Endothelial cell (in vitro differentiated cells): ENCODE results near the gene DCBLD2. TPM values are rescaled to one million over a fixed set of nuclear protein-coding genes. Genes with fewer than 3 reads are reported as not detected.

Experiments used
- DNase-seq: peaks from one replicate; pipeline ENCODE4 v3.0.0; 2021; ENCODE audit warnings: low spot score
- H3K27ac Mint-ChIP-seq: one replicate; pipeline ENCODE4 v1.8.0; 2021; ENCODE audit warnings: mixed read lengths, inconsistent platforms; ENCODE audit not compliant: unreplicated experiment
- H3K27me3 Mint-ChIP-seq: one replicate; pipeline ENCODE4 v1.8.0; 2021; ENCODE audit warnings: mild to moderate bottlenecking, moderate library complexity, mixed read lengths, inconsistent platforms; ENCODE audit not compliant: unreplicated experiment
- H3K36me3 Mint-ChIP-seq: one replicate; pipeline ENCODE4 v1.8.0; 2021; ENCODE audit warnings: mild to moderate bottlenecking, low read depth, mixed read lengths, inconsistent platforms; ENCODE audit not compliant: unreplicated experiment
- H3K4me1 Mint-ChIP-seq: one replicate; pipeline ENCODE4 v1.8.0; 2021; ENCODE audit warnings: mild to moderate bottlenecking, mixed read lengths, inconsistent platforms; ENCODE audit not compliant: unreplicated experiment
- H3K4me3 Mint-ChIP-seq: one replicate; pipeline ENCODE4 v1.8.0; 2021; ENCODE audit warnings: mild to moderate bottlenecking, mixed read lengths, inconsistent platforms; ENCODE audit not compliant: unreplicated experiment
- H3K9me3 Mint-ChIP-seq: one replicate; pipeline ENCODE4 v1.8.0; 2021; ENCODE audit warnings: mixed read lengths, inconsistent platforms; ENCODE audit not compliant: unreplicated experiment
- total RNA-seq: library from RNA; stranded (reverse); fragmentation: NEBNext Ultra II Directional; extraction: Animal tissue kit (Norgen Biotek cat#: 25700); gene quantifications from one replicate; pipeline ENCODE4 v1.2.1, GENCODE V29; 2021; ENCODE audit not compliant: unreplicated experiment
- TF ChIP-seq, protein P1 (sequence below): fragments of 200-600 bp; sonication (generic); IDR thresholded peaks from one replicate; pipeline ENCODE4 v1.5.0; 2021; ENCODE audit warnings: antibody characterized with exemption; ENCODE audit not compliant: unreplicated experiment

DCBLD2 gene
- total RNA-seq, 1 donor from 2014 or later, result 26.9 TPM

DNA sequence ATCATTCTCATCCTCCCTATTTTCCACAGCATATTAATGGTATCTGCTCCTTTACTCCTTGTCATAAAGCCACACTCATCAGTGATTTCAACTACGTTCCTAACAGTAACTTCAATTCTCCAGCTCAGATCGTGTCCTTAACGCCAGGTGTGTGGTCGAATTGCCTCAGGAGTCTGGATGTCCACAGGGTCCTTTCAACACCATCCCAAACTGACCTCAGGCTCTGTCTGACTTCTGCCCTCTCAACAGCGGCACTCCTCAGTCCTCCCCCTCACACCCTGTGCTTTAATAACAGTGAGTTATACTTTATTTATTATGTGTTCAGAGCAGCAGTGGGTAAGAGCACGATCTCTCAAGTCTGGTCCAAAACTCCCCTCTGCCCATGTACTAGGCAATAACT, 95.9 kb downstream of the DCBLD2 start:
- DNase-seq, result no peak
- peaks cover 17% of the 10 kb centered on the region for H3K36me3 Mint-ChIP-seq
- H3K4me1 Mint-ChIP-seq, result no peaks in the 10 kb centered on the region
- no peaks in the 10 kb centered on the region for H3K27me3 Mint-ChIP-seq
- no peak overlapping the region for H3K4me3 Mint-ChIP-seq
- TF ChIP-seq, protein P1, sequence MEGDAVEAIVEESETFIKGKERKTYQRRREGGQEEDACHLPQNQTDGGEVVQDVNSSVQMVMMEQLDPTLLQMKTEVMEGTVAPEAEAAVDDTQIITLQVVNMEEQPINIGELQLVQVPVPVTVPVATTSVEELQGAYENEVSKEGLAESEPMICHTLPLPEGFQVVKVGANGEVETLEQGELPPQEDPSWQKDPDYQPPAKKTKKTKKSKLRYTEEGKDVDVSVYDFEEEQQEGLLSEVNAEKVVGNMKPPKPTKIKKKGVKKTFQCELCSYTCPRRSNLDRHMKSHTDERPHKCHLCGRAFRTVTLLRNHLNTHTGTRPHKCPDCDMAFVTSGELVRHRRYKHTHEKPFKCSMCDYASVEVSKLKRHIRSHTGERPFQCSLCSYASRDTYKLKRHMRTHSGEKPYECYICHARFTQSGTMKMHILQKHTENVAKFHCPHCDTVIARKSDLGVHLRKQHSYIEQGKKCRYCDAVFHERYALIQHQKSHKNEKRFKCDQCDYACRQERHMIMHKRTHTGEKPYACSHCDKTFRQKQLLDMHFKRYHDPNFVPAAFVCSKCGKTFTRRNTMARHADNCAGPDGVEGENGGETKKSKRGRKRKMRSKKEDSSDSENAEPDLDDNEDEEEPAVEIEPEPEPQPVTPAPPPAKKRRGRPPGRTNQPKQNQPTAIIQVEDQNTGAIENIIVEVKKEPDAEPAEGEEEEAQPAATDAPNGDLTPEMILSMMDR, result no peak
- H3K9me3 Mint-ChIP-seq, result no peaks in the 10 kb centered on the region
- no peak overlapping the region for H3K27ac Mint-ChIP-seq

DNA sequence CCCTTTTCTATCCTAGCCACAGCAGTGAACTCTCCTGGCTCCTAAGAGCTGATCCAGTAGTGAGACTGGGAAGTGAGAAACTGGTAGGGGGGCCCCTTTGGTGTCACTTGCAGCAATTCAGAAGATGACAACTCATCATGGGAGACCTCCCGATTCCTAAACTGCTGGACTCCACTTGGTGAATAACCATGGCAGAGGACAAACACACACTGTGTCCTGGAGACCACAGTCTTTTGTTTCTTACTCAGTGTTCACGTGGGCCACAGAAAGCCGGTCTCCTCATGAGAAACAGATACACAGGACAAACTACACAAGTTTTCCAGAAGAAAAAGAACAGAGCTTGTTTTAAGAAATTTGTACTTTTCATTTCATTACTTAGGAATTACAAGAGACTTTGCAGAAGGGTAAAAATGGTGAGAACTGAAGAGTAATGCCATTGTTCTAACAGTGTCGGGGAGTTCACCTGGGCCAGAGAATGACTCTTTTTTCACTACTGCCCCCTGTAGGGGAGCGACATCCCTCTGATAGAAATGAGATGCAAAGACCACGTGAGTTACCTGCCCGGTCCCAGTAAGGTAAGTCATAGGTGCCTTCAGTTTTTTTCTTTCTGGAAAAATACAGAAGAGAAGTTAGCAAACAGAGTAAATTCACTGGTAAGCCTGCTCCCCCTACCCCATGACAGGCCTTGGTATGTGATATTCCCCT, 100.3 kb downstream of the DCBLD2 start:
- Mint-ChIP-seq H3K4me3 (no peak overlapping the region), H3K36me3 (peaks cover 6% of the 10 kb centered on the region), H3K27me3 (no peaks in the 10 kb centered on the region), H3K4me1 (no peaks in the 10 kb centered on the region), H3K27ac (no peak overlapping the region), H3K9me3 (no peaks in the 10 kb centered on the region)
- TF ChIP-seq, protein P1, result no peak
- DNase-seq, result no peak

DNA sequence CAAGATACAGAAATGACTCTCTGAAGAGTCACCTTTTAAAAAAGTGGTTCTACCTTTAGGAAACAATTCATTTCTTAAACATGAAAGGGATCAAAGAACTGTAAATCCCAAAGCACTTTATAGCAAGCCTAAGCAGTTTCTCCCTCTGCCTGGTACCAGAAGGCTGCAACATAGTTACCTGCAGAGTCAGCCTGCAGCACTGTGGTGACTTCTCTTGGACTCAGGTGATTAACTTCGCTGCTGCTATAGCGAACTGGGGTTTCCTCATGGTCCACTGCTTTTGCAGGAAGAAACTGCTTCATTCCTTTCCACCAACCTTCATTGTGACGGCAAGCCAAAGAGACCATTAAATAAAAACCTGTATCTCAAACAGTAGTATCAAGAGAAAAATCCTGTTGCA, 101.1 kb downstream of the DCBLD2 start:
- Mint-ChIP-seq H3K36me3 (peaks cover 1% of the 10 kb centered on the region), H3K9me3 (no peaks in the 10 kb centered on the region), H3K4me3 (no peak overlapping the region), H3K27ac (no peak overlapping the region), H3K4me1 (no peaks in the 10 kb centered on the region), H3K27me3 (no peaks in the 10 kb centered on the region)
- DNase-seq, result no peak
- TF ChIP-seq, protein P1, result no peak

DNA sequence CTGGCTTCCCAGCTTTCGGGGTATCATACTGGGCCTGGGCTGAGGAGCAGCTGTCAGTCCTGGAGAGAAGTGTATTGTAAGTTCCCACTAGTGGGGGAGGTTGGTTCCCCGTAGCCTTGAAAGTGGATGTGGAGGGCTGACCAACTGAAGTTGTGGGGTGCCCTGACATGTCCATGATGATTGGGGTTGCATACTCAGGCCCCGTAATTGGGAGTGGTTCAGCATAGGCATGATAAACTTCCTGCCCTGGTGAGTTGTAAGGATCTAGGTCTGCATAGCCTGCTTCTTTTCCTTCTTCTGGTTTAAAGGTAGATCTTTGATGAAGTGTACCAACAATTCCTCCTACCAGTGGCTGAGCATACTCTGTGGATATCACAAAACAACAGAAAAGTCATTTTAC, 102.0 kb downstream of the DCBLD2 start:
- Mint-ChIP-seq H3K36me3 (no peaks in the 10 kb centered on the region), H3K4me3 (no peak overlapping the region), H3K9me3 (no peaks in the 10 kb centered on the region), H3K27me3 (peaks cover 2% of the 10 kb centered on the region), H3K4me1 (no peaks in the 10 kb centered on the region), H3K27ac (no peak overlapping the region)
- TF ChIP-seq, protein P1, result no peak
- DNase-seq, result no peak

DNA sequence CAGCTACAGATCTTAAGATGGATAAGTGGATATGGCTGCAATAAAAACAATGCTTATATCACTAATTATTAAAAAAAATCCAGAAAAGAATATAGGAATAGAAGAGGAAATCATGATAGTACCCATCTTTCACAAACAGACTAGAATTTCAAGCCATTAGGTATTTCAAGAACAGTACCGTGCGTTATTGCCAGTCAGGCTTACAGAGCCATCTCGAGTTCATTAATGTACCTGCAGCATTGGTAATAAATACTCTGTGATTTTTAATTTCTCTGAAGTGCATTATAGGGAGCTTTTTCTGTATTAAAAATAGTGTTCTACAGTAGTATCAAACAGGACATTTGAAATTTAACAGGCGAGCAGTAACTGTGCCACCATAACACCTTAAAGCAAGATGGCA, 102.7 kb downstream of the DCBLD2 start:
- Mint-ChIP-seq H3K36me3 (no peaks in the 10 kb centered on the region), H3K27me3 (peaks cover 2% of the 10 kb centered on the region), H3K4me3 (no peak overlapping the region), H3K9me3 (no peaks in the 10 kb centered on the region), H3K27ac (no peak overlapping the region), H3K4me1 (no peaks in the 10 kb centered on the region)
- TF ChIP-seq, protein P1, result no peak
- DNase-seq, result no peak
